ENCODE results near the gene DIO1. TPM values are rescaled to one million over a fixed set of nuclear protein-coding genes. Genes with fewer than 3 reads are reported as not detected.

Gene DIO1
- total RNA-seq, 1 experiment from 2014 or later: not detected

- Histone ChIP-seq H3F3A (ENCODE audit: insufficient read depth, low read depth) (peaks cover 36% of the 10 kb centered on the region), H3K79me2 (ENCODE audit: low read depth) (peaks cover 65% of the 10 kb centered on the region), H3K4me2 (peak overlapping the region; percentile 89), H2AFZ (no peak overlapping the region; the same call in 1 of the 2 replicates), H3K9me3 (ENCODE audit: insufficient read depth, low read depth) (no peaks in the 10 kb centered on the region), H3K27ac (no peak overlapping the region), H3K27me3 (ENCODE audit: insufficient read depth, low read depth) (no peaks in the 10 kb centered on the region), H3K9me2 (ENCODE audit: insufficient read depth) (no peaks in the 10 kb centered on the region), H3K4me1 (replicated peaks; ENCODE audit: insufficient read depth) (peaks cover 36% of the 10 kb centered on the region), H3K36me3 (ENCODE audit: low read depth) (peaks cover 21% of the 10 kb centered on the region), H3K4me3 (peak overlapping the region; percentile 79), H4K20me1 (ENCODE audit: insufficient read depth) (no peaks in the 10 kb centered on the region)
- no peak for DNase-seq
- no TSS peak for BruUV-seq (replicated peaks)
- ChIA-PET CTCF (interaction anchor here (0.6 to 1.1 kb wide), 5 partner anchors 8 to 75 kb away, joined by 3 to 10 read pairs (median 4); no protein-coding TSS in a partner anchor), POLR2A (ENCODE audit: unreplicated experiment) (interaction anchor here (0.7 kb wide), 1 partner anchor 703 kb away, joined by 7 read pairs; no protein-coding TSS in a partner anchor)
- intact Hi-C loops (cut with micrococcal nuclease; ENCODE audit: unreplicated experiment): loop anchor here (5.0 to 10.0 kb wide), 2 partner anchors 85 to 937 kb away; partner anchors contain the start of gene DHCR24
- TF ChIP-seq EZH2 (IDR thresholded peaks at IDR 0.05; ENCODE audit: low read depth) (no peak), CTCF (conservative IDR thresholded peaks at IDR 0.05) (no peak)
Observed at GRCh38 chr1:53947172-53947907, 53.4 kb downstream of the DIO1 start.

GRCh38 chr1:53948291-53948690 lies 54.3 kb downstream of the DIO1 start:
- Histone ChIP-seq H3K36me3 (ENCODE audit: low read depth) (peaks cover 29% of the 10 kb centered on the region), H3K79me2 (ENCODE audit: low read depth) (peaks cover 62% of the 10 kb centered on the region), H4K20me1 (ENCODE audit: insufficient read depth) (no peaks in the 10 kb centered on the region), H3K27me3 (ENCODE audit: insufficient read depth, low read depth) (no peaks in the 10 kb centered on the region), H3K9me3 (ENCODE audit: insufficient read depth, low read depth) (no peaks in the 10 kb centered on the region), H3K4me2 (no peak overlapping the region), H3K4me1 (replicated peaks; ENCODE audit: insufficient read depth) (peaks cover 27% of the 10 kb centered on the region), H3K4me3 (no peak overlapping the region), H2AFZ (no peak overlapping the region), H3K27ac (no peak overlapping the region), H3F3A (ENCODE audit: insufficient read depth, low read depth) (peaks cover 33% of the 10 kb centered on the region), H3K9me2 (ENCODE audit: insufficient read depth) (no peaks in the 10 kb centered on the region)
- TF ChIP-seq CTCF (conservative IDR thresholded peaks at IDR 0.05) (no peak), EZH2 (IDR thresholded peaks at IDR 0.05; ENCODE audit: low read depth) (no peak)
- DNase-seq: no peak
- intact Hi-C loops (cut with micrococcal nuclease; ENCODE audit: unreplicated experiment): loop anchor here (5.0 to 10.0 kb wide), 2 partner anchors 86 to 937 kb away; partner anchors contain the start of gene DHCR24
- BruUV-seq (replicated peaks): no TSS peak
- CTCF ChIA-PET: interaction anchor here (0.6 to 1.1 kb wide), 3 partner anchors 9 to 88 kb away, joined by 3 to 10 read pairs (median 4); no protein-coding TSS in a partner anchor
- POLR2A ChIA-PET (ENCODE audit: unreplicated experiment): no interaction called here

- Histone ChIP-seq H3K27me3 (ENCODE audit: insufficient read depth, low read depth) (no peaks in the 10 kb centered on the region), H3K4me1 (replicated peaks; ENCODE audit: insufficient read depth) (peaks cover 16% of the 10 kb centered on the region), H3K36me3 (ENCODE audit: low read depth) (peaks cover 35% of the 10 kb centered on the region; the same call in 1 of the 2 replicates), H3F3A (ENCODE audit: insufficient read depth, low read depth) (peaks cover 26% of the 10 kb centered on the region), H3K27ac (no peak overlapping the region), H4K20me1 (ENCODE audit: insufficient read depth) (no peaks in the 10 kb centered on the region), H3K9me2 (ENCODE audit: insufficient read depth) (no peaks in the 10 kb centered on the region), H3K79me2 (ENCODE audit: low read depth) (peaks cover 58% of the 10 kb centered on the region), H3K4me3 (no peak overlapping the region), H2AFZ (no peak overlapping the region), H3K9me3 (ENCODE audit: insufficient read depth, low read depth) (no peaks in the 10 kb centered on the region), H3K4me2 (no peak overlapping the region)
- BruUV-seq (replicated peaks): no TSS peak
- ChIA-PET CTCF (interaction anchor here (0.6 to 0.7 kb wide), 2 partner anchors 11 to 165 kb away, joined by 3 to 5 read pairs; no protein-coding TSS in a partner anchor), POLR2A (ENCODE audit: unreplicated experiment) (interaction anchor here (0.7 kb wide), 1 partner anchor 550 kb away, joined by 4 read pairs; no protein-coding TSS in a partner anchor)
- intact Hi-C loops (cut with micrococcal nuclease; ENCODE audit: unreplicated experiment): loop anchor here (1.0 to 10.0 kb wide), 3 partner anchors 71 to 935 kb away; partner anchors contain the start of gene DHCR24
- DNase-seq: peak in 1 of 2 experiments; percentile 22
- TF ChIP-seq EZH2 (IDR thresholded peaks at IDR 0.05; ENCODE audit: low read depth) (no peak), CTCF (conservative IDR thresholded peaks at IDR 0.05) (peak; percentile 71)
Observed at GRCh38 chr1:53949023-53949990, 55.3 kb downstream of the DIO1 start.
